Type B pancreatic cell (in vitro differentiated cells): ENCODE results near the gene COL20A1. TPM values are rescaled to one million over a fixed set of nuclear protein-coding genes. Genes with fewer than 3 reads are reported as not detected.

ENCODE experiments used
- DNase-seq: peaks from one replicate; pipeline ENCODE4 v3.0.0; 2021; ENCODE audit warnings: mixed read lengths; ENCODE audit not compliant: unreplicated experiment; ENCODE audit errors: extremely low spot score
- H3K27ac Mint-ChIP-seq: 2 replicates; pipeline ENCODE4 v1.8.0; 2021; ENCODE audit warnings: mild to moderate bottlenecking, mixed read lengths
- H3K27me3 Mint-ChIP-seq: 2 replicates; pipeline ENCODE4 v1.8.0; 2021; ENCODE audit warnings: mixed read lengths
- H3K36me3 Mint-ChIP-seq: 2 replicates; pipeline ENCODE4 v1.8.0; 2021; ENCODE audit warnings: mixed read lengths
- H3K4me1 Mint-ChIP-seq: one replicate; pipeline ENCODE4 v1.8.0; 2021; ENCODE audit warnings: mixed read lengths; ENCODE audit not compliant: unreplicated experiment
- H3K4me3 Mint-ChIP-seq: 2 replicates; pipeline ENCODE4 v1.8.0; 2021; ENCODE audit warnings: mild to moderate bottlenecking, mixed read lengths
- H3K9me3 Mint-ChIP-seq: 2 replicates; pipeline ENCODE4 v1.8.0; 2021; ENCODE audit warnings: mixed read lengths
- CTCF ChIP-seq: fragments of 200-600 bp; sonication (generic); conservative IDR thresholded peaks from 2 replicates; pipeline ENCODE4 v1.5.0; 2021; ENCODE audit warnings: antibody characterized with exemption, mild to moderate bottlenecking
- total RNA-seq: library from RNA; stranded (reverse); gene quantifications from 2 replicates; pipeline ENCODE4 v1.2.1, GENCODE V29; 2021; ENCODE audit warnings: low replicate concordance

The COL20A1 gene
- total RNA-seq, 1 donor from 2014 or later, result 0.36 TPM

DNA sequence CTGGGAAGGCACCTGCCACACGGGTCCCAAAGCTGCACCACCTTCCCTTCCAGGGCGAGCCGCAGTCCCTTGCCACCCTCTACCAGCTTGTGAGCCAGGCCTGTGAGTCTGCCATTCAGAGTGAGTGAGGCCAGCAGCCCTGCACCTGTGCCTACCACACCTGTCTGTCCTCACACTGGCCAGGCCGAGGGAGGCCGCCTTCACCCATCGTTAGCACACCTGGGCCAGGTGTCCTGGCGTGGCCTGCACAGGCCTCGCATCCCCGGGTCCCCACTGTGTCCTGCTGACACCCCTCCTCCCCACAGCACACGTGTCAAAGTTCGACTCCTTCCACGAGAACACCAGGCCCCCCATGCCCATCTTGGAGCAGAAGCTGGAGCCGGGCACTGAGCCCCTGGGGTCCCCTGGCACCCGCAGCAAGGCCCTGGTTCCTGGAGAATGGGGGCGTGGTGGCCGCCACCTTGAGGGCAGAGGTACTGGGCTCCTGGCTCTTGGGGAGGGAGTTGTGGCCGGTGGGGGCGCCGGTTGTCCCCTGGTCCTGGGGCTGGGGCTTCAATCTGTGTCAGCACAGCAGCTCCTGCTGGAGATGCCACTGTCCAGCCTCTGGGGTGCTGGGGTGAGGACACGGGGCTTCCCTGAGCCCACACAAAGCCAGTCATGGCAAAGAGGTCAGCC, 35.2 kb downstream of the COL20A1 start:
- Mint-ChIP-seq H3K4me3 (no peak overlapping the region), H3K4me1 (peaks cover 10% of the 10 kb centered on the region), H3K9me3 (peaks cover 7% of the 10 kb centered on the region), H3K27me3 (peaks cover 7% of the 10 kb centered on the region), H3K27ac (no peak overlapping the region), H3K36me3 (peaks cover 4% of the 10 kb centered on the region)
- DNase-seq, result no peak
- TF ChIP-seq CTCF, result no peak

- H3K27me3 Mint-ChIP-seq, result peaks cover 4% of the 10 kb centered on the region
- DNase-seq, result no peak
- peaks cover 7% of the 10 kb centered on the region for H3K9me3 Mint-ChIP-seq
- H3K27ac Mint-ChIP-seq, result no peak overlapping the region
- TF ChIP-seq CTCF, result no peak
- peaks cover 4% of the 10 kb centered on the region for H3K4me1 Mint-ChIP-seq
- no peak overlapping the region for H3K4me3 Mint-ChIP-seq
- peaks cover 4% of the 10 kb centered on the region for H3K36me3 Mint-ChIP-seq
These were observed 35.8 kb downstream of the COL20A1 start for GRCh38 chr20:63328718-63329275.

DNA sequence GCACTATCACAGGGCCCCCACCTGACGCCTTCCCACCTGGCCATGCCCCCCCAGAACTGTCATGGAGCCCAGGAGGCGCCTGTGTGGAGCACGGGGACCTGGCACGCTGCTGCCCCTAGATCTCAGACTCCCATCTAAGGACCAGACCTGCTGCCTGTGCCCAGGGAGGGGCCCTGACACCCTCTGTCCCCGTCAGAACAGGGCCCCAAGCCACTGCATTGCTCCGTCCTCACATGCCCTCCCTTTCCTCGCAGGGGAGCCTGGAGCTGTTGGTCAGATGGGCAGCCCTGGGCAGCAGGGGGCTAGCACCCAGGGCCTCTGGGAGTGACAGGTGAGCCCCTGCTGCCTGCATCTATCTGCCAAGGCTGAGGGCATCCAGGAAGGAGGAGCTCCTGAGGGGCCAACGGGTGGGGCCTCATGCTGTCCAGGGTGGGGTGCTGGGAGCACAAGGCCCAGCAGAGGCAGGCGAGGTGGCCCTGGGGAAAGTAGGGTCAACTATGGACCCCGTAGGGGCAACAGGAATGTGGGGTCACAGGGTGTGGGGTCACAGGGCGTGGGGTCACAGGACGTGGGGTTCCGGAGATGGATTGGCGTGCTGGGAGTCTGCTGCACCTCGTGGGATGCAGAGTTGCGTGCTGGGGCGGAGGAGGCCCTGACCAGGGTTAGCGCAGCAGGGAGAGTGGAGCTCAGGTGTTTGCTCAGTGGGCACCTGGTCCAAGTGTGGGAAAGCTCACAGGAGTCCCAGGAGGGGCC, 36.5 kb downstream of the COL20A1 start:
- peaks cover 4% of the 10 kb centered on the region for H3K4me1 Mint-ChIP-seq
- H3K27ac Mint-ChIP-seq, result no peak overlapping the region
- H3K4me3 Mint-ChIP-seq, result no peak overlapping the region
- H3K9me3 Mint-ChIP-seq, result peaks cover 11% of the 10 kb centered on the region
- H3K27me3 Mint-ChIP-seq, result no peaks in the 10 kb centered on the region
- no peak for TF ChIP-seq CTCF
- peaks cover 4% of the 10 kb centered on the region for H3K36me3 Mint-ChIP-seq
- no peak for DNase-seq

DNA sequence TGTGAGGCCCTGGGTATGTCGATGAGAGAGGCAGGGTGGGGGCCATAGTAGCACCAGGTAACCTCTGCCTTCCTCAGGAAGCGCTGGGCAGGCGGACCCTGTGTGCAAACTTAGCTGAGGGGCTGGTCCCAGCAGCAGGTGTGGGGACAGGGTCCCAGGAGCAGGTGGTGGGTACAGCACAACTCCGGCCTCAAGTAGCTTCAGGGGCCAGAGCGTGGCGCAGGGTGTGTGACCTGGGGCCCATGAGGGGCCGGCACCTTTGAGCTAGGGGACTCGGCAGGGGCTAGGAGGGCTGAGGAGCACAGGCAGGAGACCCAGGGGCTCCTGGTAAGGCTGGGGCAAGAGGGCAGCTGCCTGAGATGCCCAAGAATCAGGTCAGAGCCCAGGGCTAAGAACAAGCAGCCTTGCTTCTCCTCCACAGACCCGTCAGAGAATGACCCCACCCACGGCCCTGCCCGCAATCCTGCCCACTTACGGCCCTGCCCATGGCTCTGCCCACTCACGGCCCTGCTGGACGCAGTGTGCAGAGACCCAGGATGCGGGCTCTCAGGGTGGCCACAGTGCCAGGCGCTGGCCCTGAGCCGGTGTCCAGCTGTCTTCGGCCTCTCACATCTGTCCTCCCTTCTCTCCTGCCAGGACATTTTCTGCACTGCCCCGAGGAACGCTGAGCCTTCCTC, 37.2 kb downstream of the COL20A1 start:
- peaks cover 4% of the 10 kb centered on the region for H3K36me3 Mint-ChIP-seq
- peak overlapping the region; percentile 34 for H3K4me3 Mint-ChIP-seq
- H3K4me1 Mint-ChIP-seq, result peaks cover 4% of the 10 kb centered on the region

More for the DNA sequence above, 37.2 kb downstream of the COL20A1 start:
- peaks cover 11% of the 10 kb centered on the region for H3K9me3 Mint-ChIP-seq
- no peaks in the 10 kb centered on the region for H3K27me3 Mint-ChIP-seq
- TF ChIP-seq CTCF, result no peak
- H3K27ac Mint-ChIP-seq, result peak overlapping the region; percentile 64
- no peak for DNase-seq
